Keratinocyte (primary cell): ENCODE measurements around the gene CHST12. TPM values are rescaled to one million over a fixed set of nuclear protein-coding genes. Genes with fewer than 3 reads are reported as not detected.
A peak's percentile ranks its signal among the peaks of the same experiment; 100 is the strongest.
"Not testable (repeated sequence)": the region's sequence is repeated elsewhere in the genome, so short reads cannot be mapped to it uniquely, and the experiment has no call there.

ENCODE experiments used
- DNase-seq: peaks from one replicate; pipeline ENCODE4 v3.0.0-alpha.2; 2011; ENCODE audit warnings: low read depth, missing footprints, low spot score
- FAIRE-seq: peaks from 2 replicates; lab custom pipeline; 2011; peaks lifted over from hg19 to GRCh38; lab: Jason Lieb, UNC
- H2AFZ ChIP-seq: 2 replicates; pipeline ENCODE4 v1.6.0; 2012; ENCODE audit warnings: low read length, control low read depth, inconsistent platforms; ENCODE audit not compliant: control insufficient read depth
- H3K27ac ChIP-seq: 2 replicates; pipeline ENCODE4 v1.5.1; 2011; ENCODE audit warnings: low read length; ENCODE audit not compliant: control insufficient read depth, insufficient read depth
- H3K27me3 ChIP-seq: 3 replicates; pipeline ENCODE4 v1.6.0; 2011; ENCODE audit warnings: low read length; ENCODE audit not compliant: control insufficient read depth, insufficient read depth; ENCODE audit errors: extremely low read depth
- H3K36me3 ChIP-seq, 2 experiments: 2 replicates in 1 of 2; 3 replicates in 1 of 2; pipeline ENCODE4 v1.5.1; 2011; ENCODE audit warnings: low read length in 2 of 2, mild to moderate bottlenecking in 1 of 2; ENCODE audit not compliant: control insufficient read depth in 2 of 2, insufficient read depth in 2 of 2; ENCODE audit errors: extremely low read depth in 1 of 2
- H3K4me1 ChIP-seq: 3 replicates; pipeline ENCODE4 v1.5.1; 2011; ENCODE audit warnings: low read length; ENCODE audit not compliant: control insufficient read depth, insufficient read depth; ENCODE audit errors: extremely low read depth
- H3K4me2 ChIP-seq: 3 replicates; pipeline ENCODE4 v1.6.0; 2011; ENCODE audit warnings: low read depth, low read length; ENCODE audit not compliant: control insufficient read depth, insufficient read depth; ENCODE audit errors: extremely low read depth
- H3K4me3 ChIP-seq, 3 experiments: fragments of 200-600 bp in 1 of 3; sonication (generic) in 1 of 3; 2 replicates in 2 of 3; 3 replicates in 1 of 3; pipeline ENCODE4 v1.5.1; 2011 to 2016; ENCODE audit warnings: low read length in 3 of 3, mild to moderate bottlenecking in 3 of 3, control low read depth in 2 of 3, inconsistent platforms in 1 of 3, low read depth in 1 of 3, mixed read lengths in 1 of 3, mixed run types in 1 of 3, moderate library complexity in 1 of 3; ENCODE audit not compliant: control insufficient read depth in 2 of 3, insufficient read depth in 2 of 3; ENCODE audit errors: extremely low read depth in 1 of 3
- H3K79me2 ChIP-seq: 2 replicates; pipeline ENCODE4 v1.6.0; 2012; ENCODE audit warnings: low read length; ENCODE audit not compliant: control insufficient read depth, insufficient read depth
- H3K9ac ChIP-seq: 3 replicates; pipeline ENCODE4 v1.6.0; 2011; ENCODE audit warnings: low read length; ENCODE audit not compliant: control insufficient read depth, insufficient read depth; ENCODE audit errors: extremely low read depth
- H3K9me1 ChIP-seq: 3 replicates; pipeline ENCODE4 v1.6.0; 2011; ENCODE audit warnings: low read length; ENCODE audit not compliant: control insufficient read depth, insufficient read depth; ENCODE audit errors: extremely low read depth
- H3K9me3 ChIP-seq: 2 replicates; pipeline ENCODE4 v1.5.1; 2012; ENCODE audit warnings: low read depth, low read length; ENCODE audit not compliant: control insufficient read depth
- H4K20me1 ChIP-seq: 3 replicates; pipeline ENCODE4 v1.6.0; 2011; ENCODE audit warnings: low read length; ENCODE audit not compliant: control insufficient read depth, insufficient read depth; ENCODE audit errors: extremely low read depth
- EZH2 ChIP-seq: IDR thresholded peaks from one replicate; pipeline ENCODE4 v1.6.1; 2012; ENCODE audit warnings: inconsistent platforms, mild to moderate bottlenecking, low read length, moderate library complexity
- dilution Hi-C: fragments of 300-500 bp; cut with MboI; formaldehyde crosslinking; loops from one replicate; pipeline ENCODE4 v1.7.0; 2020; ENCODE audit warnings: low sequenced_read_pairs; ENCODE audit not compliant: extremely low pct_ligation_motif_present
- polyA plus RNA-seq, 5 experiments: library from polyadenylated mRNA; depleted of rRNA in 3 of 5; stranded (reverse) in 3 of 5; stranded (forward) in 1 of 5; unstranded in 1 of 5; fragments of >200 nt; gene quantifications; 1 replicate in 1 of 5; 2 replicates in 3 of 5; 3 replicates in 1 of 5; pipeline versions ENCODE4 v1.2.1 to v1.2.3, GENCODE V29; 2011 to 2012; ENCODE audit warnings: missing spikeins in 2 of 5, low read depth in 1 of 5, low replicate concordance in 1 of 5
- TF ChIP-seq, protein P1 (sequence below), 3 experiments: IDR thresholded peaks in 1 of 3; conservative IDR thresholded peaks in 1 of 3; optimal IDR thresholded peaks in 1 of 3; 2 replicates in 2 of 3; 3 replicates in 1 of 3; pipeline versions ENCODE3 to v1.5.1; 2011; ENCODE audit warnings: low read length in 3 of 3, mild to moderate bottlenecking in 3 of 3, moderate library complexity in 2 of 3, control low read depth in 1 of 3, inconsistent platforms in 1 of 3; ENCODE audit not compliant: insufficient read depth in 2 of 3; ENCODE audit errors: extremely low read depth in 1 of 3

CHST12 gene
- polyA plus RNA-seq, 1 donor (not counting 4 experiments of a cell fraction or from before 2014, with no cell fraction given), result 5.0 TPM

DNA sequence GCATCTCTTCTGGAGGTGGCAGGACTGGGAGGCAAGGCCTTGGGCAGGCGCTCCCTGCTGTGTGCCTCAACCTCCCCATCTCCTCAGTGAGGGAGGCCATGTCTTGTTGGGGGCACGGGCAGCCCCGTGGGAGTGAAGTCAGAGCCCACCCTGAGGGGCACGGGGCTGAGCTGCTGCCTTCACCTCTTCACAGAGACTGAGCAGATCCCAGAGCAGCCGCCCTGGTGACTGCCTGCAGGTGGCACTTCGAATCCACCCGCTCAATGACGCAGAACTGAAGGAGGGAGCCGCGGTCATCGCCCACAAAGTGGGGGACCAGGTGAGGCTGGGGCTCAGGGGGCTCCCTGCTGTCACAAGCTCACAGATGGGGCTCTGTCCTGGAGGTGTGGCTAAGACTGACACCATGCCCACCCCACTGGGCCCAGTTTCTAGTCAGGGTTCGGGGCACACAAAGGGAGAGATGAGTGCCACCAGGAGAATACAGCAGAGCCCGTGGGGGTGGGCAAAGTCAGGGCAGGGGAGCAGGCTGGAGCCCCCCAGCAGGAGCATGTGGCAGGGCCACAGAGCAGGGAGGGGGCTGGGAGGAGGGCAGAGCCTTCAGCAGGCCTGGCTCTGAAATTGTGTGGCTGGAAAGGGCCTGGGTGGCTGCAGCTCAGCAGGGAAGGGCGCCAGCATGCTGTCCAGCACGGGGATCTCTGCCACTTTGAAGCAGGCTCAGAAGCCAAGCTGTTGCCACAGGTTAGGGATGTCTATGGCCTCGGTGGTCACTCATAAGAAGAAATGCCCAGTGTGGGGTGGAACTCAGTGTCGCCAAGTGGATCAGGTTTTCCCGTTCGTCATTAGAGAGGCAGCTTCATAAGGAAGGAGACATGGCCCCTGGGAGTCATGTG is 18.8 kb upstream of the CHST12 start:
- Histone ChIP-seq H3K36me3 (peaks cover 17 to 21% of the 10 kb centered on the region in 2 experiments), H3K4me3 (no peak overlapping the region), H3K27ac (no peak overlapping the region), H3K4me1 (no peaks in the 10 kb centered on the region), H2AFZ (no peak overlapping the region), H3K9ac (no peak overlapping the region), H3K9me1 (no peaks in the 10 kb centered on the region), H3K79me2 (no peaks in the 10 kb centered on the region), H3K27me3 (no peaks in the 10 kb centered on the region), H4K20me1 (no peaks in the 10 kb centered on the region), H3K4me2 (no peak overlapping the region), H3K9me3 (no peaks in the 10 kb centered on the region)
- dilution Hi-C loops, result no loop called here
- TF ChIP-seq EZH2, result no peak
- TF ChIP-seq, protein P1, sequence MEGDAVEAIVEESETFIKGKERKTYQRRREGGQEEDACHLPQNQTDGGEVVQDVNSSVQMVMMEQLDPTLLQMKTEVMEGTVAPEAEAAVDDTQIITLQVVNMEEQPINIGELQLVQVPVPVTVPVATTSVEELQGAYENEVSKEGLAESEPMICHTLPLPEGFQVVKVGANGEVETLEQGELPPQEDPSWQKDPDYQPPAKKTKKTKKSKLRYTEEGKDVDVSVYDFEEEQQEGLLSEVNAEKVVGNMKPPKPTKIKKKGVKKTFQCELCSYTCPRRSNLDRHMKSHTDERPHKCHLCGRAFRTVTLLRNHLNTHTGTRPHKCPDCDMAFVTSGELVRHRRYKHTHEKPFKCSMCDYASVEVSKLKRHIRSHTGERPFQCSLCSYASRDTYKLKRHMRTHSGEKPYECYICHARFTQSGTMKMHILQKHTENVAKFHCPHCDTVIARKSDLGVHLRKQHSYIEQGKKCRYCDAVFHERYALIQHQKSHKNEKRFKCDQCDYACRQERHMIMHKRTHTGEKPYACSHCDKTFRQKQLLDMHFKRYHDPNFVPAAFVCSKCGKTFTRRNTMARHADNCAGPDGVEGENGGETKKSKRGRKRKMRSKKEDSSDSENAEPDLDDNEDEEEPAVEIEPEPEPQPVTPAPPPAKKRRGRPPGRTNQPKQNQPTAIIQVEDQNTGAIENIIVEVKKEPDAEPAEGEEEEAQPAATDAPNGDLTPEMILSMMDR (optimal IDR thresholded peaks at IDR 0.05 in 1 of 3, IDR thresholded peaks at IDR 0.05 in 1 of 3, conservative IDR thresholded peaks at IDR 0.05 in 1 of 3; ENCODE audit: extremely low read depth in 1 of 3, insufficient read depth in 2 of 3, low read length in 3 of 3), result peak in 1 of 3 experiments; percentile 45
- FAIRE-seq (no peak), DNase-seq (no peak)

DNA sequence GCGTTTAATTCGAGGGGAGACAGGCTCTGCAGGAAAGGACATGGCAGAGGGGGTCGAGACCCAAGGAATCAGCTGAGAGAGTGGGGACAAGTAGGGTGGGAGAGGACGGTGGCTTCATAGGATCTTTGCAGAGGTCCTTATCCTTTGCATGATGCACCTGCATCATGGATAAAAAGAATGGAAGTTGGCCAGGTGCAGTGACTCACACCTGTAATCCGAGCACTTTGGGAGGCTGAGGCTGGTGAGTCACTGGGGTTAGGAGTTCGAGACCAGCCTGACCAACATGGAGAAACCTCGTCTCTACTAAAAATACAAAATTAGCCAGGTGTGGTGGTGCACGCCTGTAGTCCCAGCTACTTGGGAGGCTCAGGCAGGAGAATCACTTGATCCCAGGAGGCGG is 17.3 kb upstream of the CHST12 start:
- H3K79me2 ChIP-seq, H4K20me1 ChIP-seq, H2AFZ ChIP-seq, dilution Hi-C loops, H3K9me3 ChIP-seq, H3K4me3 ChIP-seq, H3K9ac ChIP-seq, H3K4me2 ChIP-seq, H3K27ac ChIP-seq, DNase-seq, H3K27me3 ChIP-seq, FAIRE-seq, H3K9me1 ChIP-seq, H3K4me1 ChIP-seq: not testable (repeated sequence)
- H3K36me3 ChIP-seq, result peaks cover 3 to 12% of the 10 kb centered on the region in 2 experiments
